Measurements from ENCODE around the gene ANGPTL3. TPM values are rescaled to one million over a fixed set of nuclear protein-coding genes. Genes with fewer than 3 reads are reported as not detected.

The ANGPTL3 gene
- total RNA-seq, 1 donor from 2014 or later = not detected

GRCh38 chr1:62612770-62613169 lies 15.4 kb downstream of the ANGPTL3 start:
- no peak overlapping the region for H3K4me2 ChIP-seq
- no peaks in the 10 kb centered on the region for H3K4me1 ChIP-seq
- H3K79me2 ChIP-seq (ENCODE audit: low read depth) = no peaks in the 10 kb centered on the region
- no peak overlapping the region for H2AFZ ChIP-seq (replicated peaks)
- no peak overlapping the region for H3K4me3 ChIP-seq
- no peak overlapping the region for H3K27ac Mint-ChIP-seq
- peaks cover 5% of the 10 kb centered on the region for H3K36me3 ChIP-seq
- TF ChIP-seq CTCF (IDR thresholded peaks at IDR 0.05) = no peak
- no peak for TF ChIP-seq EZH2phosphoT487 (IDR thresholded peaks at IDR 0.05)
- TF ChIP-seq EZH2 (IDR thresholded peaks at IDR 0.05) = no peak
- H3K4me1 Mint-ChIP-seq = no peaks in the 10 kb centered on the region
- no peak for DNase-seq (ENCODE audit: low spot score)
- no peaks in the 10 kb centered on the region for H4K20me1 ChIP-seq (ENCODE audit: low read depth)
- H3F3A ChIP-seq (ENCODE audit: low read depth) = no peaks in the 10 kb centered on the region
- no peaks in the 10 kb centered on the region for H3K9me3 Mint-ChIP-seq
- H3K27me3 Mint-ChIP-seq (ENCODE audit: insufficient read depth, low read depth) = no peaks in the 10 kb centered on the region
- H3K4me3 Mint-ChIP-seq = no peak overlapping the region
- no peak overlapping the region for H3K27ac ChIP-seq
- no peaks in the 10 kb centered on the region for H3K27me3 ChIP-seq
- H3K36me3 Mint-ChIP-seq = peaks cover 6% of the 10 kb centered on the region
- H3K9ac ChIP-seq = no peak overlapping the region
- no peaks in the 10 kb centered on the region for H3K9me3 ChIP-seq (ENCODE audit: low read depth)

- Mint-ChIP-seq H3K36me3 (peaks cover 6% of the 10 kb centered on the region), H3K27me3 (ENCODE audit: insufficient read depth, low read depth) (no peaks in the 10 kb centered on the region), H3K27ac (no peak overlapping the region)
Measured at GRCh38 chr1:62613325-62613727, 16.0 kb downstream of the ANGPTL3 start.

GRCh38 chr1:62613890-62614289 lies 16.6 kb downstream of the ANGPTL3 start:
- Histone ChIP-seq H3K27me3 (no peaks in the 10 kb centered on the region), H3K4me1 (no peaks in the 10 kb centered on the region), H2AFZ (replicated peaks) (no peak overlapping the region), H3F3A (ENCODE audit: low read depth) (no peaks in the 10 kb centered on the region), H3K9me3 (ENCODE audit: low read depth) (no peaks in the 10 kb centered on the region), H3K27ac (no peak overlapping the region), H3K4me3 (no peak overlapping the region), H4K20me1 (ENCODE audit: low read depth) (no peaks in the 10 kb centered on the region), H3K9ac (no peak overlapping the region), H3K79me2 (ENCODE audit: low read depth) (no peaks in the 10 kb centered on the region), H3K36me3 (peaks cover 9% of the 10 kb centered on the region), H3K4me2 (no peak overlapping the region)
- no peak overlapping the region for H3K27ac Mint-ChIP-seq
- H3K9me3 Mint-ChIP-seq = no peaks in the 10 kb centered on the region
- no peak for TF ChIP-seq CTCF (IDR thresholded peaks at IDR 0.05)
- TF ChIP-seq EZH2 (IDR thresholded peaks at IDR 0.05) = no peak
- TF ChIP-seq EZH2phosphoT487 (IDR thresholded peaks at IDR 0.05) = no peak
- no peaks in the 10 kb centered on the region for H3K27me3 Mint-ChIP-seq (ENCODE audit: insufficient read depth, low read depth)
- no peaks in the 10 kb centered on the region for H3K4me1 Mint-ChIP-seq
- no peak for DNase-seq (ENCODE audit: low spot score)
- peaks cover 6% of the 10 kb centered on the region for H3K36me3 Mint-ChIP-seq
- no peak overlapping the region for H3K4me3 Mint-ChIP-seq

More at GRCh38 chr1:62613325-62613727, 16.0 kb downstream of the ANGPTL3 start:
- H3K4me2 ChIP-seq = no peak overlapping the region
- H3K36me3 ChIP-seq = peaks cover 9% of the 10 kb centered on the region
- H3K79me2 ChIP-seq (ENCODE audit: low read depth) = no peaks in the 10 kb centered on the region
- H3K4me1 ChIP-seq = no peaks in the 10 kb centered on the region
- H3K4me3 ChIP-seq = no peak overlapping the region
- H3K27me3 ChIP-seq = no peaks in the 10 kb centered on the region
- H2AFZ ChIP-seq (replicated peaks) = no peak overlapping the region
- no peak overlapping the region for H3K27ac ChIP-seq
- H3K9me3 ChIP-seq (ENCODE audit: low read depth) = no peaks in the 10 kb centered on the region
- H3F3A ChIP-seq (ENCODE audit: low read depth) = no peaks in the 10 kb centered on the region
- H3K9ac ChIP-seq = no peak overlapping the region
- TF ChIP-seq CTCF (IDR thresholded peaks at IDR 0.05) (no peak), EZH2phosphoT487 (IDR thresholded peaks at IDR 0.05) (no peak), EZH2 (IDR thresholded peaks at IDR 0.05) (no peak)
- Mint-ChIP-seq H3K9me3 (no peaks in the 10 kb centered on the region), H3K4me1 (no peaks in the 10 kb centered on the region), H3K4me3 (no peak overlapping the region)
- no peak for DNase-seq (ENCODE audit: low spot score)
- H4K20me1 ChIP-seq (ENCODE audit: low read depth) = no peaks in the 10 kb centered on the region

Data from neural progenitor cell (in vitro differentiated cells).